HG02763 (cell line): Measurements from ENCODE around the gene SYNJ2.

ENCODE experiments used
- ATAC-seq: cut with Tn5 transposase; IDR thresholded peaks from one replicate; pipeline ENCODE4 v1.9.1; 2021; ENCODE audit warnings: mild to moderate bottlenecking, moderate library complexity; ENCODE audit not compliant: unreplicated experiment

The SYNJ2 gene

GRCh38 chr6:157996201-157996712 is 14.6 kb downstream of the SYNJ2 start:
- ATAC-seq: no peak

DNA sequence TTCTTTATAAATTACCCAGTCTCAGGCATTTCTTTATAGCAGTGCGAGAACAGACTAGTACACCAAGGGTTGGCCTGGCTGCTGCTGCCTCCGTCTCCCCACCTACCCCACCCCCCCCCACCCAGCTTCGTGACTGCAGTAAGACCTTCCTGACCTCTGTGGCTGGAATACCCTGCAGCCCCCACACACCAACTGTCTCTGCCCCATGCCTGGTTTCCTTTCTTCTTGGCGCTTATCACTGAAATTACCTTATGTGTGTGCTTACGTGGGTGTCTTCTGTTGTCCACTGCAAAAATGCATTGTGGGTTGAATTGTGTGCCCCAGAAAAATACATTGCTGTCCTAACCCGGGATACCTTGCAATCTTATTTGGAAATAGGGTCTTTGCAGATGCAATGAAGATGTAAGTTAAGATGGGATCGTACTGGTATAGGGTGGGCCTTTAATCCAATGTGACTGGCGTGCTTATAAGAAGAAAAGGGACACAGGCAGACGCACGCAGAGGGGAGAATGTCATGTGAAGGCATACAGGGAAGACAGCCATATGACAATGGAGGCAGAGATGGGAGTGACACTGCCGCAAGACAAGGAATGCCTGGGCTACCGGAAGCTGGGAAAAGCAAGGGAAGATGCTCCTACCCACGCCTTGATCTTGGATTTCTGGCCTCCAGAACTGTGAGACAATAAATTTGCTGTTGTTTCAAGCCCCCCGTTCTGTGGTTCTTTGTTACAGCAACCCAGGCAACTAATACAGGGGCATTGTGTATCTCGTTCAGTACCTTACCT is 15.4 kb downstream of the SYNJ2 start:
- ATAC-seq: no peak

- ATAC-seq: no peak
Measured at GRCh38 chr6:157997893-157998608, 16.4 kb downstream of the SYNJ2 start.

DNA sequence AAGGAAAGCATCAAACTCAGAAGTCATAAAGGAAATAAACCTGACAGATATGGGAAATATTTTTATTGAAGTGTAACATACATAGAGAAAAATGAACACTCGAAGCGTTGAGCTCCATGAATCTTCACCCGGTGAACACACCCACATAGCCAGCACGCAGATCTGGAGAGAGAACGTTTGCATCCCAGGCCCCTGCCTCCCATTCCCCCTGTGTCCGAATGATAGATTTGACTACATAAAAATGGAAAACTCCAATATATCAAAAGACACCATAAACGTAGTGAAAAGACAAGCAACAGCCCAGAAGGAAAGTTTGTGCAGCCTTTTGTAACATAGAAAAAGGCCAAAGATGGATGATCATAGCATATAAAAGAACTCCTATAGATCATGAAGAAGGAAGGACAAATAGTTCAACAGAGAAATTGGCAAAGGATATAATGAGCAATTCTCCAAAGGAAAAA is 17.1 kb downstream of the SYNJ2 start:
- ATAC-seq: no peak

- no peak for ATAC-seq
Measured at GRCh38 chr6:157999168-158000051, 17.7 kb downstream of the SYNJ2 start.

- ATAC-seq: no peak
Measured at GRCh38 chr6:158000530-158001307, 19.1 kb downstream of the SYNJ2 start.

GRCh38 chr6:158002249-158002950 is 20.7 kb downstream of the SYNJ2 start:
- ATAC-seq: no peak

- ATAC-seq: no peak
Measured at GRCh38 chr6:158002951-158003853, 21.5 kb downstream of the SYNJ2 start.

- ATAC-seq: no peak
Measured at GRCh38 chr6:158003910-158004700, 22.4 kb downstream of the SYNJ2 start.

- ATAC-seq: no peak
Measured at GRCh38 chr6:158004701-158005095, 23.0 kb downstream of the SYNJ2 start.

DNA sequence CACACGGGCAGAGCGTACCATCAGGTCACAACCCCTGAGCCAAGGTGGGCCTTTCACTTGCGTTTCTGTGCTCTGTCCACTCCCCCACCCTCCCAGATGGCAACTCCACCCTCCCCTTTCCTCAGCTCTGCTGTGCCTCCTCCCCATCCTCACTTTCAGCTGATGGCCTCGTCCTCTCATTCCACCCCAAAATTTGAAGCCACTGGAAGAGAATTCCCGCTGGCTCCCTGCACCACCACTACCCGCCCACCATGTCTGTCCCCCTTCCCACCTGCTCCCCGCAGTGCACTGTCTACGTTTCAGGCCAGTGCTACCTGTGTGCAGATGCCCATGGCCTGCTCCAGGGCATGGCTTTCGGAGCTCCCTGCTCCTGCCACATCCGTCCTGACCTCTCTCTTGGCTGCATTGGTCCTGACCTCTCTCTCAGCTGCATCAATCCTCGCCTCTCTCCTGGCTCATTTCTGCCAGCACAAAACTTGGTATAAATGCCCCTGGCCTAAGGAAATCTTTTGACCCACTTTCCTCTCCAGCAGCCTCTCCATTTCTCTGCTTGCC is 24.0 kb downstream of the SYNJ2 start:
- no peak for ATAC-seq

DNA sequence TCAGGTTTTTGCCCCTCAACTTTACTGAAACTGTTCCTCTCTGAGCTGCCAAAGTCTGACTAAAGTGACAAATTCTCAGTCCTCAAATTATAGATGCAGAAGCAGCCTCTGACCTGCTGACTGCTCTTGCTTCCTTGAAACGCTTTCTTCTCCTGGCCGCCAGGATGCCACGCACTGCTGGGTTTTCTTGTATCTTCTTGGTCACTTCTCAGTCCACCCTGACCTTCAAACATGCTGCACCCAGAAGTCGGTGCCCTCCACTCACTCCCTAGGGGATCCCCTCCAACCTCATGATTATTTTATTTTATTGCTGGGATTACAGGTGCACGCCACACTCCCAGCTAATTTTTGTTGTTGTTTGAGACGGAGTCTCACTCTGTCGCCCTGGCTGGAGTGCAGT is 24.7 kb downstream of the SYNJ2 start:
- no peak for ATAC-seq

DNA sequence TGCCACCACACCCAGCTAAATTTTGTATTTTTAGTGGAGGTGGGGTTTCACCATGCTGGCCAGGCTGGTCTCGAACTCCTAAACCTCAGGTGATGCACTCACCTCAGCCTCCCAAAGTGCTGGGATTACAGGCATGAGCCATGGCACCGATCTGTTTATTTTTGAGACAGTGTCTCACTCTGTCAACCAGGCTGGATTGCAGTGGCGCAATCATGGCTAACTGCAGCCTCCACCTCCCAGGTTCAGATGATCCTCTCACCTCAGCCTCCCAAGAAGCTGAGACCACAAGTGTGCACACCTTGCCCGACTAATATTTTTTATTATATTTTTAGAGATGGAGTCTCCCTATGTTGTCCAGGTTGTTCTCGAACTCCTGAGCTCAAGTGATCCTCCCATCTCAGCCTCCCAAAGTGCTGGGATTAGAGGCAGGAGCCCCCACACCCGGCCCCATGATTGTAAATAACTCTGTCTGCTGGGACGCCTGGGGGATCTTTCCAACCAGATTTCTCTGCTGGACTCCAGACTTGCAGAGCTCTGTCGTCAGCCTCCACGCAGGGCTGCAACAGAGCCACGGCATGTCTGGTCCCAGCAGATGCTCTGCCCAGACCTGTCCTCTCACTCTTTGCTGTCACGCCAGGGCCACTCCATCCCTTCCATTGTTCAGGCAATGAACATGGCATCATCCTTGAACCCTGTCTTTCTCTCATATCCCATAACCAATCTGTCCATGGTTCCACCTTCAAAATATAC is 25.3 kb downstream of the SYNJ2 start:
- ATAC-seq: no peak

GRCh38 chr6:158008864-158009113 is 27.1 kb downstream of the SYNJ2 start:
- no peak for ATAC-seq

DNA sequence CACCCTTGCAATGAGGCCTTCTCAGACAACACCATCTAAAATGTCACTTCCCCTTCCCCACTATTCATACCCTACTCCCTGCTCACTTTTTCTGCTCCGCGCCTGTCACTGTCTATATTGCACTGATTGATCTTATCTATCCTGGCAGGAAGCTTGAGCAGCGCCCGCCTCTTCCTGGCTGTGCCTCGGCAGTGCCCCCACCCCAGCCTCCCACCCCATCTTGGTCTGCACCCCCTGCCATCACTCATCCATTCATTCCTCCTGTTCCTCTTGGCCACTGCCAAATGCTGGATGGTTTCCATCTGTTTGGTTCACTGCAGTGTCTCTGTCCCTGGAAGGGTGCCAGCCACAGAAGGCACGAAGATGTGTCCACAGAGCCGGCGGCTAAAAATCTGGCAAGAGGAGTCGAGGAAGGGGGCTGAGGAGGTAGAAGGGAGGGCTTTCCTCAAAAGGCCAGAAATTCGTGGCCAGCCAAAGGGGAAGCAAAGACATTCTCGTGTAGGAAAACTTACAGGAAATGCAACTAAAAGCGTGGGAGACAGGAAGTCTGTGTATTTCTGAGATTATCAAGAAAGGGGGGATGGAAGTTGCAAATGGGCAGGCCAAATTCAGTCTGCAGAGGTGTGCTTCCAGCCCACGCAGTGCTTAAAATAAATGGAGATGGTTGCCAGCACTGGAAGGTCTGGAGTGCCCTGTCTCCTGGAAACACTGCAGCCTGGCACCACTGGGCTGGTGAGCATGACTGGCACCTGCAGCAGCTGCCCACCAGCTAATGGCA is 27.6 kb downstream of the SYNJ2 start:
- no peak for ATAC-seq

DNA sequence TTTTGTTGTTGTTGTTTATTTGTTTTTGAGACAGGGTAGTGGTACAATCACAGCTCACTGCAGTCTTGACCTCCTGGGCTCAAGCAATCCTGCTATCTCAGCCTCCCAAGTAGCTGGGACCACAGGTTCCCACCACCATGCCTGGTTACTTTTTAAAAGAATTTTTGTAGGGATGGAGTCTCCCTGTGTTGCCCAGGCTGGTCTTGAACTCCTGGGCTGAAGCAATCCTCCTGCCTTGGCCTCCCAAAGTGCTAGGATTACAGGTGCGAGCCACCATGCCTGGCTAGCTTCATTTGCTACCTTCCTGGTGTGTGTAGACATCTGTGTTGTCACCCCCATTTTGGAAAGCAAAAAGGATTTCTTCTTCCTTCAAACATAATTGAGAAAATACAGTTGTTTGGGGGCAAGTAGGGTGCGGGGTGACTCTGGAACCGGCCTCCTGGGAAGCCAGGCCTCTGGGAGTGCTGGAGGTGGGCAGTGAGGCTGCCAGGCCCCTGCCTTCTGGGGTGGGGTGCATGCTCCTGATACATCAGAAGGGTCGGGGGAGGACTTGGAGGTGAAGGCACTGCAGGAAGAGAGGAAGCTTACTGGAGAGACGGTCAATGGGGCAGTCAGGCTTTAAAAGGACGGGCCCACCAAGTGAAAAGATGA is 28.4 kb downstream of the SYNJ2 start:
- ATAC-seq: no peak
